Measurements from ENCODE around the gene TEX51.

The TEX51 gene

DNA sequence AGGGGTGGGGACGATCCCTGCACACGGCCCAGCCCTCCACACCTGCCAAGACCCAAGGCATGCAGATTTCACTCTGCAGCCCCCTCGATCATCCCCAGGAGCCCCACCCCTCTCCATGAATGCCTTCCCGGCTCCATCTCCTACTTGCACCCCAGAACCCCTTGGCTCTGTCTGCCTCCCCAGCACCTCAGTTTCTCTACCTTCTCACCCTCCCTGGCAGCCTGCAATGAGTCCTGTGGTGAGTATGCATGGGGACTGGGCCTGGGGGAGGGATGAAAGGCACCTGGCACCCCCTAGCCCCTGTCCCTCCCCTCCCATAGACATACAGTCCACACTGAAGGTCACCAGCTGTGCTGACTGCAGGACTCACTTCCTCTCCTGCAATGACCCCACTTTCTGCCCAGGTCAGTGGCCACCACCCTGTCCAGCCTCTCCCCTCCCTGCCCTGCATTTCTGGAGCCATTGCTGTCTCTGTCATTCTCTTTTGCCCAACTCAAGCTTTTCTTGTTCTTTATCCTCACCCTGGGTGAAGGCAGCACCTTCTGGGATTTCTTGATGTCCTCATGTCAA, 1.0 kb downstream of the TEX51 start:
- Histone ChIP-seq H3K36me3 (ENCODE audit: insufficient read depth, low read length) (no peaks in the 10 kb centered on the region), H3F3A (ENCODE audit: insufficient read depth, low read length) (no peaks in the 10 kb centered on the region), H3K4me1 (ENCODE audit: insufficient read depth, low read length, severe bottlenecking) (no peaks in the 10 kb centered on the region), H3K79me2 (ENCODE audit: insufficient read depth, low read length) (no peaks in the 10 kb centered on the region), H3K4me3 (ENCODE audit: low read depth, low read length, poor library complexity, severe bottlenecking) (no peak overlapping the region), H3K9me3 (ENCODE audit: low read length) (0 out of 2 replicates have a peak, but pooled peaks cover 5% of the 10 kb centered on the region), H3K9ac (ENCODE audit: low read length) (no peak overlapping the region), H3K27ac (ENCODE audit: low read depth, low read length, poor library complexity, severe bottlenecking) (no peak overlapping the region), H3K27me3 (ENCODE audit: insufficient read depth, low read length) (no peaks in the 10 kb centered on the region; the same call in 1 of the 2 replicates), H3K9me2 (ENCODE audit: low read depth, low read length) (no peaks in the 10 kb centered on the region), H2AFZ (ENCODE audit: low read length) (no peak overlapping the region), H4K20me1 (ENCODE audit: insufficient read depth, low read length) (no peaks in the 10 kb centered on the region), H3K4me2 (ENCODE audit: low read length) (no peak overlapping the region)
- TF ChIP-seq, protein P1, sequence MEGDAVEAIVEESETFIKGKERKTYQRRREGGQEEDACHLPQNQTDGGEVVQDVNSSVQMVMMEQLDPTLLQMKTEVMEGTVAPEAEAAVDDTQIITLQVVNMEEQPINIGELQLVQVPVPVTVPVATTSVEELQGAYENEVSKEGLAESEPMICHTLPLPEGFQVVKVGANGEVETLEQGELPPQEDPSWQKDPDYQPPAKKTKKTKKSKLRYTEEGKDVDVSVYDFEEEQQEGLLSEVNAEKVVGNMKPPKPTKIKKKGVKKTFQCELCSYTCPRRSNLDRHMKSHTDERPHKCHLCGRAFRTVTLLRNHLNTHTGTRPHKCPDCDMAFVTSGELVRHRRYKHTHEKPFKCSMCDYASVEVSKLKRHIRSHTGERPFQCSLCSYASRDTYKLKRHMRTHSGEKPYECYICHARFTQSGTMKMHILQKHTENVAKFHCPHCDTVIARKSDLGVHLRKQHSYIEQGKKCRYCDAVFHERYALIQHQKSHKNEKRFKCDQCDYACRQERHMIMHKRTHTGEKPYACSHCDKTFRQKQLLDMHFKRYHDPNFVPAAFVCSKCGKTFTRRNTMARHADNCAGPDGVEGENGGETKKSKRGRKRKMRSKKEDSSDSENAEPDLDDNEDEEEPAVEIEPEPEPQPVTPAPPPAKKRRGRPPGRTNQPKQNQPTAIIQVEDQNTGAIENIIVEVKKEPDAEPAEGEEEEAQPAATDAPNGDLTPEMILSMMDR (IDR thresholded peaks at IDR 0.05; ENCODE audit: low read length): no peak

DNA sequence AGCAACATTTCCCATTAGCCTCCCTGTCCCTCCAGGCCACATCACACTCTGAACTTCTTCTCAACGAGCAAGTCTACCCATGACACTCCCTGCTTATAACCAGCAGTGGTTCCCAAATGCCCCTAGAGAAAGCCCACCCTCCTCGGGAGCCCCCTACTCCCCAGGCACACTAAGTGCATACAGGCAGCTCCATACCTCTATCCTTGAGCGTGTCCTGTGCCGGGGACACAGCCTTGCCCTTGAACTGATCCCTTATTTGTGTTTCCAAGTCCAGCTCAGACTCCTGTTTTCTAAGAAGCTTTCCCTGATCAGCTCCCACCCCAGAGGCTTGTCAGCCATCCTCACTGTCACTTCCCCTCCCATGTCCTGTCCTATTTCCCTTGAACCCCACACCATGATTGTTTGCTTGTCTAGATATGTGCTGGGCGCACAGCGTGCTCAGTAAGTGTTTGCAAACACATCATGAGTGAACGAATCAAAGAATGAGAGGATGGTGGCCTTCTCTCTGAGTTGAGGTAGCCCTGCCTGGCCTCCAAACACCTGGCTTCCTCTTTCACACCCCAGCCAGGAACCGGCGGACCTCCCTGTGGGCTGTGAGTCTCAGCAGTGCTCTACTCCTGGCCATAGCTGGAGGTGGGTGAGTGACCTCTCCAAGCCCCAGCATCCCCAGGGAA, 2.1 kb downstream of the TEX51 start:
- no peak overlapping the region for H2AFZ ChIP-seq (ENCODE audit: low read length)
- no peaks in the 10 kb centered on the region for H3K9me2 ChIP-seq (ENCODE audit: low read depth, low read length)
- no peak overlapping the region for H3K27ac ChIP-seq (ENCODE audit: low read depth, low read length, poor library complexity, severe bottlenecking)
- no peak overlapping the region for H3K4me3 ChIP-seq (ENCODE audit: low read depth, low read length, poor library complexity, severe bottlenecking)
- H3K4me1 ChIP-seq (ENCODE audit: insufficient read depth, low read length, severe bottlenecking): no peaks in the 10 kb centered on the region
- no peaks in the 10 kb centered on the region for H3F3A ChIP-seq (ENCODE audit: insufficient read depth, low read length)
- no peaks in the 10 kb centered on the region for H3K36me3 ChIP-seq (ENCODE audit: insufficient read depth, low read length)
- 0 out of 2 replicates have a peak, but pooled peaks cover 5% of the 10 kb centered on the region for H3K9me3 ChIP-seq (ENCODE audit: low read length)
- H3K9ac ChIP-seq (ENCODE audit: low read length): no peak overlapping the region
- H3K79me2 ChIP-seq (ENCODE audit: insufficient read depth, low read length): no peaks in the 10 kb centered on the region
- H3K4me2 ChIP-seq (ENCODE audit: low read length): no peak overlapping the region
- no peaks in the 10 kb centered on the region for H4K20me1 ChIP-seq (ENCODE audit: insufficient read depth, low read length)
- TF ChIP-seq, protein P1 (IDR thresholded peaks at IDR 0.05; ENCODE audit: low read length): no peak
- TF ChIP-seq EZH2 (IDR thresholded peaks at IDR 0.05; ENCODE audit: borderline replicate concordance, low read length): no peak
- peaks cover 3% of the 10 kb centered on the region; the same call in 1 of the 2 replicates for H3K27me3 ChIP-seq (ENCODE audit: insufficient read depth, low read length)

- Histone ChIP-seq H3K79me2 (ENCODE audit: insufficient read depth, low read length) (no peaks in the 10 kb centered on the region), H3K36me3 (ENCODE audit: insufficient read depth, low read length) (no peaks in the 10 kb centered on the region), H3K9ac (ENCODE audit: low read length) (no peak overlapping the region), H3K4me3 (ENCODE audit: low read depth, low read length, poor library complexity, severe bottlenecking) (no peak overlapping the region), H3K4me1 (ENCODE audit: insufficient read depth, low read length, severe bottlenecking) (no peaks in the 10 kb centered on the region), H3K9me3 (ENCODE audit: low read length) (0 out of 2 replicates have a peak, but pooled peaks cover 5% of the 10 kb centered on the region), H3K27ac (ENCODE audit: low read depth, low read length, poor library complexity, severe bottlenecking) (no peak overlapping the region), H2AFZ (ENCODE audit: low read length) (no peak overlapping the region), H3K4me2 (ENCODE audit: low read length) (no peak overlapping the region), H3K9me2 (ENCODE audit: low read depth, low read length) (no peaks in the 10 kb centered on the region), H4K20me1 (ENCODE audit: insufficient read depth, low read length) (no peaks in the 10 kb centered on the region), H3F3A (ENCODE audit: insufficient read depth, low read length) (no peaks in the 10 kb centered on the region), H3K27me3 (ENCODE audit: insufficient read depth, low read length) (peaks cover 3% of the 10 kb centered on the region; the same call in 1 of the 2 replicates)
- TF ChIP-seq EZH2 (IDR thresholded peaks at IDR 0.05; ENCODE audit: borderline replicate concordance, low read length): no peak
- TF ChIP-seq, protein P1 (IDR thresholded peaks at IDR 0.05; ENCODE audit: low read length): no peak
Observed at GRCh38 chr2:126901459-126901858, 2.8 kb downstream of the TEX51 start.
